DND-41 (cell line): ENCODE results near the gene CASP2.
A peak's percentile ranks its signal among the peaks of the same experiment; 100 is the strongest.

ENCODE experiments used
- ATAC-seq: fragments of 200-7000 bp; cut with Tn5 transposase; 3 replicates; pipeline ENCODE4 v1.9.1; 2021; ENCODE audit warnings: low read depth; ENCODE audit not compliant: insufficient read depth
- DNase-seq: peaks from one replicate; pipeline ENCODE4 v3.0.0-alpha.2; 2020
- H2AFZ ChIP-seq: 2 replicates; pipeline ENCODE4 v1.6.0; 2012; ENCODE audit warnings: low read depth, low read length
- H3K27ac ChIP-seq: 2 replicates; pipeline ENCODE4 v1.5.1; 2012; ENCODE audit warnings: low read length, inconsistent platforms
- H3K27me3 ChIP-seq: fragments of 200-600 bp; sonication (generic); 2 replicates; pipeline ENCODE4 v1.6.0; 2012; ENCODE audit warnings: low read length, mild to moderate bottlenecking, inconsistent platforms; ENCODE audit not compliant: insufficient read depth, poor library complexity
- H3K36me3 ChIP-seq: 2 replicates; pipeline ENCODE4 v1.5.1; 2012; ENCODE audit warnings: low read length, inconsistent platforms; ENCODE audit not compliant: insufficient read depth
- H3K4me1 ChIP-seq: 2 replicates; pipeline ENCODE4 v1.5.1; 2012; ENCODE audit warnings: mild to moderate bottlenecking, low read length; ENCODE audit not compliant: insufficient read depth
- H3K4me2 ChIP-seq: 2 replicates; pipeline ENCODE4 v1.6.0; 2012; ENCODE audit warnings: mild to moderate bottlenecking, moderate library complexity, low read length, inconsistent platforms; ENCODE audit not compliant: insufficient read depth
- H3K4me3 ChIP-seq, 2 experiments: fragments of 200-600 bp in 1 of 2; shearing (Covaris generic) in 1 of 2; 2 replicates each; pipeline ENCODE4 v1.5.1; 2012 to 2016; ENCODE audit warnings: inconsistent platforms in 2 of 2, low read length in 2 of 2, mild to moderate bottlenecking in 2 of 2, low read depth in 1 of 2, moderate library complexity in 1 of 2
- H3K79me2 ChIP-seq: 2 replicates; pipeline ENCODE4 v1.6.0; 2012; ENCODE audit warnings: low read length, inconsistent platforms; ENCODE audit not compliant: insufficient read depth
- H3K9ac ChIP-seq: 2 replicates; pipeline ENCODE4 v1.6.0; 2012; ENCODE audit warnings: low read depth, mild to moderate bottlenecking, inconsistent platforms, low read length, moderate library complexity
- H3K9me3 ChIP-seq: 2 replicates; pipeline ENCODE4 v1.5.1; 2012; ENCODE audit warnings: low read length, moderate library complexity, mild to moderate bottlenecking, inconsistent platforms; ENCODE audit not compliant: insufficient read depth, severe bottlenecking
- H4K20me1 ChIP-seq: 2 replicates; pipeline ENCODE4 v1.6.0; 2012; ENCODE audit warnings: low read length; ENCODE audit not compliant: insufficient read depth
- EZH2 ChIP-seq: IDR thresholded peaks from 3 replicates; pipeline ENCODE4 v1.6.1; 2012; ENCODE audit warnings: borderline replicate concordance, low read depth, mild to moderate bottlenecking, moderate library complexity, low read length, inconsistent platforms; ENCODE audit not compliant: severe bottlenecking
- TF ChIP-seq, protein P1 (sequence below): IDR thresholded peaks from 2 replicates; pipeline ENCODE4 v1.5.1; 2012; ENCODE audit warnings: borderline replicate concordance, low read length, moderate library complexity, mild to moderate bottlenecking; ENCODE audit not compliant: poor library complexity, severe bottlenecking; ENCODE audit errors: extremely low read depth

The CASP2 gene

DNA sequence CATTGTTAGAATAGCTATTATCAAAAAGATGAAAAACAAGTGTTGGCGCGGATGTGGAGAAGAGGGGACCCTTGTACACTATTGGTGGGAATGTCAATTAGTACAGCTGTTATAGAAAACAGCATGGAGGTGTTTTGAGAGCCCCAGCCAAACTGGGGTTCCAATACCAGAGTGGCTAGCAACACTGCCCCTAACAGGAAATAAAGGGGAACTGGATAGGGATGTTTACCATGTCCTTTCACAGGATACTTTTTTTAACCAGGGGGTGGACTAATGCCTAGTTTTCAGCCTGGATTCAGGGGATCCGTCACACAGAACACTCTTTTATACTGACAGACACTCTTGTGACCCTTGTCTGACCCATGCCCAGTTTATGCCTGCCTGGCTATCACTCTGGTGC is 31.8 kb upstream of the CASP2 start:
- Histone ChIP-seq H2AFZ (no peak overlapping the region), H3K27me3 (no peaks in the 10 kb centered on the region), H4K20me1 (no peaks in the 10 kb centered on the region), H3K9me3 (no peaks in the 10 kb centered on the region), H3K4me1 (peaks cover 22% of the 10 kb centered on the region), H3K4me3 (no peak overlapping the region), H3K27ac (no peak overlapping the region), H3K79me2 (no peaks in the 10 kb centered on the region), H3K4me2 (no peak overlapping the region), H3K9ac (no peak overlapping the region), H3K36me3 (no peaks in the 10 kb centered on the region)
- DNase-seq: no peak
- no peak for TF ChIP-seq EZH2
- TF ChIP-seq, protein P1, sequence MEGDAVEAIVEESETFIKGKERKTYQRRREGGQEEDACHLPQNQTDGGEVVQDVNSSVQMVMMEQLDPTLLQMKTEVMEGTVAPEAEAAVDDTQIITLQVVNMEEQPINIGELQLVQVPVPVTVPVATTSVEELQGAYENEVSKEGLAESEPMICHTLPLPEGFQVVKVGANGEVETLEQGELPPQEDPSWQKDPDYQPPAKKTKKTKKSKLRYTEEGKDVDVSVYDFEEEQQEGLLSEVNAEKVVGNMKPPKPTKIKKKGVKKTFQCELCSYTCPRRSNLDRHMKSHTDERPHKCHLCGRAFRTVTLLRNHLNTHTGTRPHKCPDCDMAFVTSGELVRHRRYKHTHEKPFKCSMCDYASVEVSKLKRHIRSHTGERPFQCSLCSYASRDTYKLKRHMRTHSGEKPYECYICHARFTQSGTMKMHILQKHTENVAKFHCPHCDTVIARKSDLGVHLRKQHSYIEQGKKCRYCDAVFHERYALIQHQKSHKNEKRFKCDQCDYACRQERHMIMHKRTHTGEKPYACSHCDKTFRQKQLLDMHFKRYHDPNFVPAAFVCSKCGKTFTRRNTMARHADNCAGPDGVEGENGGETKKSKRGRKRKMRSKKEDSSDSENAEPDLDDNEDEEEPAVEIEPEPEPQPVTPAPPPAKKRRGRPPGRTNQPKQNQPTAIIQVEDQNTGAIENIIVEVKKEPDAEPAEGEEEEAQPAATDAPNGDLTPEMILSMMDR: peak; percentile 39
- peak; percentile 44; the same call in 2 of the 3 replicates for ATAC-seq

DNA sequence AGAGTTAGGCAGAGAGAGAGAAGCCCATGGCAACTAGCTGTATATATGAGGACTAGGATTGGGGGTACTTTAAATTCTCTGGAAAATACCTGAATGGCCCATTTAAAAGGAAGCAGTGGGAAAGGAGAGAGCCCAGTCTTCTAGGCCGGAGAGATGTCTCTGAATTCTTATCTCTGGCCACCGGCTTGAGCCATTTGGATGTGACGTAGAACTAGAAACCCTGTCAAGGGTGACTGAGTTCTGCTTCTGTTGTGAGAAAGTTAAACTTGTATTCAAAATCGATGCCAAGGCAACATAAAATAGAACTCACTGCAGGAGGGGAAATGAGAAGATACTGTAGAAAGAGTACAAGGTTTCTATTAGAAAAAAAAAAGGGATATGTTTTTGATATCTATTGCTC is 31.2 kb upstream of the CASP2 start:
- H3K27me3 ChIP-seq: no peaks in the 10 kb centered on the region
- TF ChIP-seq EZH2: no peak
- TF ChIP-seq, protein P1: no peak
- H3K4me1 ChIP-seq: peaks cover 17% of the 10 kb centered on the region
- H2AFZ ChIP-seq: no peak overlapping the region
- no peak overlapping the region for H3K4me3 ChIP-seq
- H4K20me1 ChIP-seq: no peaks in the 10 kb centered on the region
- ATAC-seq: no peak
- no peaks in the 10 kb centered on the region for H3K9me3 ChIP-seq
- H3K4me2 ChIP-seq: no peak overlapping the region
- no peak overlapping the region for H3K9ac ChIP-seq
- H3K36me3 ChIP-seq: no peaks in the 10 kb centered on the region
- DNase-seq: no peak
- H3K79me2 ChIP-seq: no peaks in the 10 kb centered on the region
- no peak overlapping the region for H3K27ac ChIP-seq

- no peak overlapping the region for H3K4me2 ChIP-seq
- DNase-seq (no peak), ATAC-seq (no peak)
- no peaks in the 10 kb centered on the region for H4K20me1 ChIP-seq
- no peak overlapping the region for H3K4me3 ChIP-seq
- H3K36me3 ChIP-seq: no peaks in the 10 kb centered on the region
- no peak overlapping the region for H3K27ac ChIP-seq
- no peak overlapping the region for H2AFZ ChIP-seq
- no peaks in the 10 kb centered on the region for H3K79me2 ChIP-seq
- H3K9ac ChIP-seq: no peak overlapping the region
- no peaks in the 10 kb centered on the region for H3K27me3 ChIP-seq
- no peak for TF ChIP-seq EZH2
- TF ChIP-seq, protein P1: no peak
- peaks cover 15% of the 10 kb centered on the region for H3K4me1 ChIP-seq
- no peaks in the 10 kb centered on the region for H3K9me3 ChIP-seq
These were observed 30.6 kb upstream of the CASP2 start for GRCh38 chr7:143257501-143257900.

DNA sequence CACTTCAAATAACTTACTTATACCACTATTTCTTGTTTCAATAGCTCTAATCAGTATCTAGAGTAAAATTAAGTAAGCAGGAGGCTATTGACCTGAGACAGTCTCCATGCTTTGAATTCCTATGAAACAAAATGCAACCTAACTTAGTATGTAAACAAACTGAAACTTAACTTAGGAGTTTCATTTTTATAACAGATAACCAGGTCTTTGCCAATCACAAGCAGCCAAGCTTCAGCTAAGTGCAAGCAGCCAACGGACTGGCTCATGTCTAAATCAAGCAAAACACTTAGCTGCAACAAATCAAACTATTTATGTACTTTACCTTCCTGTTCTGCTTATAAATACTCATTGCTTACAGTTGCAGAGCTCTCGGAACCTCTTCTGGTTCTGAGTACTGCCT is 29.3 kb upstream of the CASP2 start:
- peaks cover 12% of the 10 kb centered on the region for H3K79me2 ChIP-seq
- H3K4me3 ChIP-seq: no peak overlapping the region
- H3K36me3 ChIP-seq: no peaks in the 10 kb centered on the region
- no peak overlapping the region for H3K27ac ChIP-seq
- peaks cover 24% of the 10 kb centered on the region for H3K4me1 ChIP-seq
- no peaks in the 10 kb centered on the region for H3K27me3 ChIP-seq
- no peak for TF ChIP-seq EZH2
- TF ChIP-seq, protein P1: no peak
- no peaks in the 10 kb centered on the region for H4K20me1 ChIP-seq
- no peak overlapping the region for H3K4me2 ChIP-seq
- ATAC-seq: no peak
- no peak overlapping the region for H3K9ac ChIP-seq
- no peak for DNase-seq
- no peak overlapping the region for H2AFZ ChIP-seq
- H3K9me3 ChIP-seq: no peaks in the 10 kb centered on the region
